ENCODE data around the gene ZBTB11.

The ZBTB11 gene

DNA sequence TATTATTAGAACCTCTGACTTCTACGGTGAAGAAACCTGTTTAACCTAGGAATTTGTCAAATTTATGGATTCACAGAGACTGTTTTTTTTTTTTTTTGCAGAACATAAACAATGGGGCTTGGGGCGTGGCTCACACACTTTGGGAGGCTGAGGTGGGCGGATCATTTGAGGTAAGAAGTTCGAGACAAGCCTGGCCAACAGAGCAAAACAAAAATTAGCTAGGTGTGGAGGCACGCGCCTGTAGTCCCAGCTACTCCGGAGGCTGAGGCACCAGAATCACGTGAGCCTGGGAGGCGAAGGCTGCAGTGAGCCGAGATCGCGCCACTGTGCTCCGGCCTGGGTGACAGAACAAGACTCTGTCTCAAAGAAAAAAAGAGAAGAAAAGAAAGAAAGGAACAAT is 3.0 kb downstream of the ZBTB11 start:
- no peak overlapping the region for H3K4me3 ChIP-seq (ENCODE audit: low read depth, low read length)
- no peak overlapping the region for H3K27ac ChIP-seq (ENCODE audit: low read depth, low read length)
- H3K9ac ChIP-seq (ENCODE audit: low read depth, low read length), result no peak overlapping the region
- no peaks in the 10 kb centered on the region for H3K27me3 ChIP-seq (ENCODE audit: control insufficient read depth, insufficient read depth, low read length)
- H3K36me3 ChIP-seq (ENCODE audit: control insufficient read depth, insufficient read depth, low read length), result peaks cover 30% of the 10 kb centered on the region
- peaks cover 4% of the 10 kb centered on the region for H3K4me1 ChIP-seq (ENCODE audit: control insufficient read depth, insufficient read depth, low read length)
- H3K9me3 ChIP-seq (ENCODE audit: control insufficient read depth, insufficient read depth, low read length), result no peaks in the 10 kb centered on the region

DNA sequence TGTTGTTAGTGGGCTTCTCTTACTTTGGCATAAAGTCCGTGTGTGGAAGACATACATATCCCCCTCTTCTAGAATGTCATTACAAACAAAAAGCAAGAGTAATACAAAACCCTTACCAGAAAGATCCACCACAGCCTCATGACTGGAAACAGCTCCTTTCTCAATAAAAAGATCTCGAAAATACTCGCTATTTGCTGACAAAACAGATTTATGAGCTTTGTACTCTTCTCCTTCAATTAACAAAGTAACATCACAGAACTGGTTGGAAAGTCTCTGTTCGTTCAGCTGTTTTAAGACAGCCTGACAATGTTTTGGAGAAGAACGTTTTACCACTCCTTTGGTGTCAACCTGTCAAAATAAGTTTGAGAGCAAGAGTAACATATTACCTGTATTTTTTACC is 5.9 kb downstream of the ZBTB11 start:
- H3K4me1 ChIP-seq (ENCODE audit: control insufficient read depth, insufficient read depth, low read length), result no peaks in the 10 kb centered on the region
- no peaks in the 10 kb centered on the region for H3K27me3 ChIP-seq (ENCODE audit: control insufficient read depth, insufficient read depth, low read length)
- H3K27ac ChIP-seq (ENCODE audit: low read depth, low read length), result no peak overlapping the region
- H3K9me3 ChIP-seq (ENCODE audit: control insufficient read depth, insufficient read depth, low read length), result no peaks in the 10 kb centered on the region
- H3K36me3 ChIP-seq (ENCODE audit: control insufficient read depth, insufficient read depth, low read length), result peaks cover 50% of the 10 kb centered on the region
- H3K4me3 ChIP-seq (ENCODE audit: low read depth, low read length), result no peak overlapping the region
- H3K9ac ChIP-seq (ENCODE audit: low read depth, low read length), result no peak overlapping the region

DNA sequence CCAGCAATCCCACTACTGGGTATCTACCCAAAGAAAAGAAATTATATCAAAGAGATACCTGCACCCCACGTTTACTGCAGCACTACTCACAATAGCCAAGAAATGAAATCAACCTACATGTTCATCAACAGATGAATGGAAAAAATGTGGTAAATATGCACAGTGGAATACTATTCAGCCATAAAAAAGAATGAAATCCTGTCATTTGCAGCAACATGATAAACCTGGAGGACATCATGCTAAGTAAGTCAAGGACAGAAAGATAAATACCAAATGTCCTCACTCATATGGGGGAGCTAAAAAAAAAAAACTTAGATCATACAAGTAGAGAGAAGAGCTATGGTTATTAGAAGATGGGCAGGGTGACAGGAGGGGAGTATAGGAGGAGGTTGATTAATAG is 9.1 kb downstream of the ZBTB11 start:
- Histone ChIP-seq H3K27me3 (ENCODE audit: control insufficient read depth, insufficient read depth, low read length) (no peaks in the 10 kb centered on the region), H3K36me3 (ENCODE audit: control insufficient read depth, insufficient read depth, low read length) (peaks cover 79% of the 10 kb centered on the region), H3K9ac (ENCODE audit: low read depth, low read length) (no peak overlapping the region), H3K4me3 (ENCODE audit: low read depth, low read length) (no peak overlapping the region), H3K4me1 (ENCODE audit: control insufficient read depth, insufficient read depth, low read length) (no peaks in the 10 kb centered on the region), H3K9me3 (ENCODE audit: control insufficient read depth, insufficient read depth, low read length) (no peaks in the 10 kb centered on the region), H3K27ac (ENCODE audit: low read depth, low read length) (no peak overlapping the region)

DNA sequence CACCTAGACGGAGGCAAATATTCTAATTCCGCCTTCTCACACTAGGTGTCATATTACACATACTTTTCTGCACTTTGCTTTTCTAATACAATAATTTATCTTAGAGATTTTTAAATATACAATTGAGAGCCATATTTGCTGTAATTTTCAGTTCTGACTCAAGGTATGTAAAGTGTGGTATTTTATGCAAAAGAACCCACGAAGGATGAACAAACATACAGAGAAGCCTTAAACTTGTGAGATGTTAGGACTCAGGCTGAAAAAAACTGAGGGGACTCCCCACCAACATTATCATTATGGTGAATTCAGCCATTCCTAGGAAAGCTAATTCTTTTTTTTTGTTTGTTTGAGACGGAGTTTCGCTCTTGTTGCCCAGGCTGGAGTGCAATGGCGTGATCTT is 9.6 kb downstream of the ZBTB11 start:
- Histone ChIP-seq H3K4me3 (ENCODE audit: low read depth, low read length) (no peak overlapping the region), H3K27ac (ENCODE audit: low read depth, low read length) (no peak overlapping the region), H3K9ac (ENCODE audit: low read depth, low read length) (no peak overlapping the region), H3K36me3 (ENCODE audit: control insufficient read depth, insufficient read depth, low read length) (peaks cover 82% of the 10 kb centered on the region), H3K9me3 (ENCODE audit: control insufficient read depth, insufficient read depth, low read length) (no peaks in the 10 kb centered on the region), H3K27me3 (ENCODE audit: control insufficient read depth, insufficient read depth, low read length) (no peaks in the 10 kb centered on the region), H3K4me1 (ENCODE audit: control insufficient read depth, insufficient read depth, low read length) (no peaks in the 10 kb centered on the region)

DNA sequence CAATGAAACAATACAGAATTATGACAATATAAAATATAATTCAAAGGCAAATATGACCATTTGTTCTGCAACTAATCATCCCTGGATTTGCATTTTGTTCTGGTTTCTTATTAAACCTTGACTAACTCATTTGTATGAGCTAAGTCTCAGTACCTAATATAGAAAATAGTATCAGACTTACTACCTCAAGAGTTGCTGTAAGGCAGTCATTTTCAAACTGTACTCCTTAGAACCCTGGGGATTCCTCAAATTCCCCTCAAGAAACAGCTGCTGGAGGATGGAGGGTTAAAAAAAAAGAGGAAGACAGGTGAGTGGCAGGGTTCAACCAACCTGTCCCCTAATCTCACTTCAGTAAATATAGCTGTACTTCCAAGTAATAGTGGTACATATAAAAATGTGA is 11.1 kb downstream of the ZBTB11 start:
- no peaks in the 10 kb centered on the region for H3K4me1 ChIP-seq (ENCODE audit: control insufficient read depth, insufficient read depth, low read length)
- H3K4me3 ChIP-seq (ENCODE audit: low read depth, low read length), result no peak overlapping the region
- no peaks in the 10 kb centered on the region for H3K9me3 ChIP-seq (ENCODE audit: control insufficient read depth, insufficient read depth, low read length)
- H3K27me3 ChIP-seq (ENCODE audit: control insufficient read depth, insufficient read depth, low read length), result no peaks in the 10 kb centered on the region
- no peak overlapping the region for H3K27ac ChIP-seq (ENCODE audit: low read depth, low read length)
- H3K9ac ChIP-seq (ENCODE audit: low read depth, low read length), result no peak overlapping the region
- peaks cover 83% of the 10 kb centered on the region for H3K36me3 ChIP-seq (ENCODE audit: control insufficient read depth, insufficient read depth, low read length)

DNA sequence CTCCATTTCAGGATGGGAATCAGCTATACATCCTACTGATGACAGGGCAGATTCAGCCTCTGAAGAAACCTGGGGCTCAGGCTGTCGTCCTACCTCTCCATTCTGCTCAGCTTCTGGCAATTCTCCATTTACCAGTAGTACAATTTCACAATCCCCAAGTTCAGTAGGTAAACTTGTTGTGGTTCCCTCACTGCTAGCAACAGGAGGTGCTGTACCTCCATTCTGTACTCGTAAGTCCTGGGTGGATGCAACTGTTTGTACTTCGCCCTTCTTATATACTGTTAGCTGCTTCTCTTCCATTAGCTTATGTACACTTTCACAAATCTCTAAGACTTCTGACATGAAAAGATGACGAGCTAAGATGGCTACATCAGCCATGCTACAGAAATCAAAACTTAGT is 11.6 kb downstream of the ZBTB11 start:
- Histone ChIP-seq H3K9me3 (ENCODE audit: control insufficient read depth, insufficient read depth, low read length) (no peaks in the 10 kb centered on the region), H3K4me1 (ENCODE audit: control insufficient read depth, insufficient read depth, low read length) (no peaks in the 10 kb centered on the region), H3K9ac (ENCODE audit: low read depth, low read length) (no peak overlapping the region), H3K36me3 (ENCODE audit: control insufficient read depth, insufficient read depth, low read length) (peaks cover 83% of the 10 kb centered on the region), H3K27me3 (ENCODE audit: control insufficient read depth, insufficient read depth, low read length) (no peaks in the 10 kb centered on the region), H3K4me3 (ENCODE audit: low read depth, low read length) (no peak overlapping the region), H3K27ac (ENCODE audit: low read depth, low read length) (no peak overlapping the region)

DNA sequence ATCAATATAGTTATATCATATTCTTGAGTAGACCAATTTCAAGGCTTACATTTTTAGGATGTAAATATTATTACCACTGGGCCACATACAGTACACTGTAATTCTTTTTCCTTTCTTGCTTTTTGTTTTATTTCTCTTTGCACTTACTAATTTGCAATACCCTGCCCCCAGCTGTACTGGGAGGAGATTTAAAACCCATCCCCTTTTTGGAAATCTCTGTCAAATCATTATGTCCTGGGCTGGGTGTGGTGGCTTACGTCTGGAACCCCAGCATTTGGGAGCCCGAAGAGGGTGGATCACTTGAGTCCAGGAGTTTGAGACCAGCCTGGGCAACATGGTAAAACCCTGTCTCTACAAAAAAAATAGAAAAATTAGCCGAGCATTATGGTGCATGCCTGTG is 16.2 kb downstream of the ZBTB11 start:
- no peaks in the 10 kb centered on the region for H3K4me1 ChIP-seq (ENCODE audit: control insufficient read depth, insufficient read depth, low read length)
- H3K36me3 ChIP-seq (ENCODE audit: control insufficient read depth, insufficient read depth, low read length), result peaks cover 89% of the 10 kb centered on the region
- H3K9me3 ChIP-seq (ENCODE audit: control insufficient read depth, insufficient read depth, low read length), result no peaks in the 10 kb centered on the region
- no peak overlapping the region for H3K27ac ChIP-seq (ENCODE audit: low read depth, low read length)
- no peak overlapping the region for H3K9ac ChIP-seq (ENCODE audit: low read depth, low read length)
- H3K4me3 ChIP-seq (ENCODE audit: low read depth, low read length), result no peak overlapping the region
- H3K27me3 ChIP-seq (ENCODE audit: control insufficient read depth, insufficient read depth, low read length), result no peaks in the 10 kb centered on the region

DNA sequence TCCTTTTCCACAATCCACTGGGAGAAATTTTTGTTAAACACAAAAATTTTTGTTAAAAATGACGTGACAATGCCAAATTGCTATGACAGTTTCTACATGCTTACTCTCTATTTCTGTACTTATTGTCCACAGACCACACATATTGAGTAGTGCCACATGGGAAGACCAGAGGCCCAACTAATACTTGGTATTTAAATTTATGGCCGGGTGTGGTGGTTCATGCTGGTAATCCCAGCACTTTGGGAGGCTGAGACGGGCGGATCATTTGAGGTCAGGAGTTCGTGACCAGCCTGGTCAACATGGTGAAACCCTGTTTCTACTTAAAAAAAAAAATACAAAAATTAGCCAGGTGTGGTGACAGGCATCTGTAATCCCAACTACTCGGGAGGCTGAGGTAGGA is 20.3 kb downstream of the ZBTB11 start:
- Histone ChIP-seq H3K9me3 (ENCODE audit: control insufficient read depth, insufficient read depth, low read length) (no peaks in the 10 kb centered on the region), H3K4me3 (ENCODE audit: low read depth, low read length) (no peak overlapping the region), H3K9ac (ENCODE audit: low read depth, low read length) (no peak overlapping the region), H3K36me3 (ENCODE audit: control insufficient read depth, insufficient read depth, low read length) (peaks cover 91% of the 10 kb centered on the region), H3K4me1 (ENCODE audit: control insufficient read depth, insufficient read depth, low read length) (no peaks in the 10 kb centered on the region), H3K27me3 (ENCODE audit: control insufficient read depth, insufficient read depth, low read length) (no peaks in the 10 kb centered on the region), H3K27ac (ENCODE audit: low read depth, low read length) (no peak overlapping the region)

DNA sequence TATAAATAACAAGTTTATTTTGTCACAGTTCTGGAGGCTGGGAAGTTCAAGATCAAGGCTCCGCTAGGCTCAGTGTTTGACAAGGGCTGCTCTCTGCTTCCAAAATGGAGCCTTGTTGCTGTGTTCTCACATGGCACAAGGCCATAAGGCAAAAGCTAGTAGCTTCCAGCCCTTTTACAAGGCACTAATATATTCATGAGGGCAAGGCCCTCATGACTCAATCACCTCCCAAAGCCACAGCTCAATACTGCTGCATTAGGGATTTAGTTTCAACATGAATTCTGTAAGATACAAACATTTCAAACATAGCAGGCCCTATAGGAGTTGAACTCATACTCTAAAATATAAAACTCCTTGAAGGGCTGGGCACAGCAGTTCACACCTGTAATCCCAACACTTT is 30.2 kb downstream of the ZBTB11 start:
- Histone ChIP-seq H3K36me3 (ENCODE audit: control insufficient read depth, insufficient read depth, low read length) (peaks cover 39% of the 10 kb centered on the region), H3K9me3 (ENCODE audit: control insufficient read depth, insufficient read depth, low read length) (no peaks in the 10 kb centered on the region; the same call in 1 of the 2 replicates), H3K4me3 (ENCODE audit: low read depth, low read length) (no peak overlapping the region), H3K27me3 (ENCODE audit: control insufficient read depth, insufficient read depth, low read length) (no peaks in the 10 kb centered on the region), H3K4me1 (ENCODE audit: control insufficient read depth, insufficient read depth, low read length) (peaks cover 14% of the 10 kb centered on the region), H3K9ac (ENCODE audit: low read depth, low read length) (no peak overlapping the region), H3K27ac (ENCODE audit: low read depth, low read length) (no peak overlapping the region)

DNA sequence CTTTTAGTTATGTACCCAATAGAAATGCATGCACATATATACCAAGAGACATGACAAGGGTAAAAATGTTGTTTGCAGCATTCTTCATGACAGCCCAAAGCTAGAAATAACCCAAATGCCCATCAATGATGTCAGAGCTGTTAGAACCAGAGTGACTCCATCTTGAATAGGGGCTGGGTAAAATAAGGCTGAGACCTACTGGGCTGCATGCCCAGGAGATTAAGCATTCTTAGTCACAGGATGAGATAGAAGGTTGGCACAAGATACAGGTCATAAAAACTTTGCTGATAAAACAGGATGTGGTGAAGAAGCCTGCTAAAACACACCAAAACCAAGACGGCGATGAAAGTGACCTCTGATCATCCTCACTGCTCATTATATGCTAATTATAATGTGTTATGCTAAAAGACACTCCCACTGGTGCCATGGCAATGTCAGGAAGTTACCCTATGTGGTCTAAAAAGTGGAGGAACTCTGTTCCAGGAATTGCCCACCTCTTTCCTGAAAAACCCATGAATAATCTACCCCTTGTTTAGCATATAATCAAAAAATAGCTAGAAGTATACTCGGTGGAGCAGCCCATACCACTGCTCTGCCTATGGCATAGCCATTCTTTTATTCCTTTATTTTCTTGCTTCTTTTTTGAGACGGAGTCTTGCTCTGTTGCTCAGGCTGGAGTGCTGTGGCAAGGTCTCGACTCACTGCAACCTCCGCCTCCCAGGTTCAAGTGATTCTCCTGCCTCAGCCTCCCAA is 32.9 kb downstream of the ZBTB11 start:
- Histone ChIP-seq H3K4me1 (ENCODE audit: control insufficient read depth, insufficient read depth, low read length) (peaks cover 14% of the 10 kb centered on the region), H3K9ac (ENCODE audit: low read depth, low read length) (no peak overlapping the region), H3K4me3 (ENCODE audit: low read depth, low read length) (no peak overlapping the region), H3K9me3 (ENCODE audit: control insufficient read depth, insufficient read depth, low read length) (no peaks in the 10 kb centered on the region), H3K36me3 (ENCODE audit: control insufficient read depth, insufficient read depth, low read length) (peaks cover 12% of the 10 kb centered on the region), H3K27me3 (ENCODE audit: control insufficient read depth, insufficient read depth, low read length) (no peaks in the 10 kb centered on the region), H3K27ac (ENCODE audit: low read depth, low read length) (peak overlapping the region; percentile 46)

DNA sequence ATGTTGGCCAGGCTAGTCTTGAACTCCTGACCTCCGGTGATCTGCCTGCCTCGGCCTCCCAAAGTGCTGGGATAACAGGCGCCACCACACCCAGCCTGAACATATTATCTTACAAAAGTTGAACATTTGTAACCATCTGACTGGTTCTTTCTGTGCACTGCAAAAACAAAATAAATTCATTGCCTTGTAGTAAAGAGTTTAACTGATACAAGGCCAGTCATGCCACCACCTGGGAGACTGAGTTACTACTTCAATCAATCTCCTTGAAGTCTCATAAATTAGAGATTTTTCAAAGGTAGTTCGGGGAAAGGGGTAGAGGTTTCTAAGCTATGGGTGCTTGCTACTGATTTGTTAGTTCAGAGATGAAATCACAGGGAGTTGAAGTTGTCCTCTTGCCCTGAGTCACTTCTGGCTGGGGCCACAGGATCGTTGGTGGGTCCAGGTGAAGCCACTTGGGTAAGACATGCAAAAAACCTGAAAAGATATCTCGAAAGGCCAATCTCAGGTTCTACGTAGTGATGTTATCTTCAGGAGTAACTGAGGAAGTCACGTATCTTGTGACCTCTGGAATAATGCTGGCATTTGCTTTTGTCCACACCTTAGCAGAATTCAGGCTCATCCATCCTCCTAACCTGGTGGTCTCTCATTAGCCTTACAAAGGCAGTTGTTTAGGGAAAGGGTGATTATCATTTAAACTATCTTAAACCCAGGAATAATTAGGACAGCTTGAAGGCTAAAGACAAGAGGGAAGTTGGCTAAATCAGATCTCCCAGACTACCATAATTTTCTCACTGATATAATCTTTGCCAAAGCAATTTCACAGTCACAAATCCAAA is 33.7 kb downstream of the ZBTB11 start:
- peaks cover 4% of the 10 kb centered on the region for H3K36me3 ChIP-seq (ENCODE audit: control insufficient read depth, insufficient read depth, low read length)
- no peak overlapping the region for H3K9ac ChIP-seq (ENCODE audit: low read depth, low read length)
- no peaks in the 10 kb centered on the region for H3K27me3 ChIP-seq (ENCODE audit: control insufficient read depth, insufficient read depth, low read length)
- no peak overlapping the region for H3K4me3 ChIP-seq (ENCODE audit: low read depth, low read length)
- H3K4me1 ChIP-seq (ENCODE audit: control insufficient read depth, insufficient read depth, low read length), result peaks cover 19% of the 10 kb centered on the region
- H3K9me3 ChIP-seq (ENCODE audit: control insufficient read depth, insufficient read depth, low read length), result no peaks in the 10 kb centered on the region
- H3K27ac ChIP-seq (ENCODE audit: low read depth, low read length), result peak overlapping the region; percentile 46
